ENCODE results near the gene RARG.

The RARG gene

GRCh38 chr12:53235164-53235563, 3.2 kb upstream of the RARG start:
- TF ChIP-seq RAD21 (IDR thresholded peaks at IDR 0.05; ENCODE audit: low read depth) (no peak), NFIC (IDR thresholded peaks at IDR 0.05) (no peak), CREB1 (IDR thresholded peaks at IDR 0.05; ENCODE audit: low read depth) (no peak), MAX (IDR thresholded peaks at IDR 0.05) (no peak), EP300 (IDR thresholded peaks at IDR 0.05; ENCODE audit: borderline replicate concordance) (no peak), FOXM1 (IDR thresholded peaks at IDR 0.05; ENCODE audit: borderline replicate concordance, low read depth) (no peak), CEBPB (IDR thresholded peaks at IDR 0.05) (no peak), ZBTB7A (IDR thresholded peaks at IDR 0.05; ENCODE audit: low read depth) (no peak), USF1 (IDR thresholded peaks at IDR 0.05) (no peak), TCF12 (IDR thresholded peaks at IDR 0.05; ENCODE audit: low read depth) (no peak), EGR1 (IDR thresholded peaks at IDR 0.05) (no peak), TAF1 (IDR thresholded peaks at IDR 0.05; ENCODE audit: low read depth) (no peak), YY1 (IDR thresholded peaks at IDR 0.05; ENCODE audit: low read depth) (no peak), TEAD4 (IDR thresholded peaks at IDR 0.05) (no peak), REST (IDR thresholded peaks at IDR 0.05; ENCODE audit: low read depth) (no peak)

- no peak for TF ChIP-seq TCF12 (IDR thresholded peaks at IDR 0.05; ENCODE audit: low read depth)
- no peak for TF ChIP-seq EGR1 (IDR thresholded peaks at IDR 0.05)
- TF ChIP-seq USF1 (IDR thresholded peaks at IDR 0.05), result no peak
- no peak for TF ChIP-seq YY1 (IDR thresholded peaks at IDR 0.05; ENCODE audit: low read depth)
- no peak for TF ChIP-seq CEBPB (IDR thresholded peaks at IDR 0.05)
- TF ChIP-seq TEAD4 (IDR thresholded peaks at IDR 0.05), result no peak
These were observed 2.4 kb upstream of the RARG start for GRCh38 chr12:53234271-53234914.

GRCh38 chr12:53233671-53234121, 1.7 kb upstream of the RARG start:
- TF ChIP-seq MAX (IDR thresholded peaks at IDR 0.05) (no peak), ZBTB7A (IDR thresholded peaks at IDR 0.05; ENCODE audit: low read depth) (no peak)

- TF ChIP-seq TCF12 (IDR thresholded peaks at IDR 0.05; ENCODE audit: low read depth) (no peak), CEBPB (IDR thresholded peaks at IDR 0.05) (no peak), CREB1 (IDR thresholded peaks at IDR 0.05; ENCODE audit: low read depth) (no peak), FOXM1 (IDR thresholded peaks at IDR 0.05; ENCODE audit: borderline replicate concordance, low read depth) (no peak), REST (IDR thresholded peaks at IDR 0.05; ENCODE audit: low read depth) (no peak), TEAD4 (IDR thresholded peaks at IDR 0.05) (no peak), TAF1 (IDR thresholded peaks at IDR 0.05; ENCODE audit: low read depth) (no peak), USF1 (IDR thresholded peaks at IDR 0.05) (no peak), EGR1 (IDR thresholded peaks at IDR 0.05) (no peak), RAD21 (IDR thresholded peaks at IDR 0.05; ENCODE audit: low read depth) (no peak), YY1 (IDR thresholded peaks at IDR 0.05; ENCODE audit: low read depth) (no peak), NFIC (IDR thresholded peaks at IDR 0.05) (no peak), ZBTB7A (IDR thresholded peaks at IDR 0.05; ENCODE audit: low read depth) (no peak), EP300 (IDR thresholded peaks at IDR 0.05; ENCODE audit: borderline replicate concordance) (no peak)
These were observed 845 bp upstream of the RARG start for GRCh38 chr12:53232646-53233461.

GRCh38 chr12:53231671-53231920, 413 bp downstream of the RARG start:
- TF ChIP-seq USF1 (IDR thresholded peaks at IDR 0.05) (no peak), REST (IDR thresholded peaks at IDR 0.05; ENCODE audit: low read depth) (no peak), TEAD4 (IDR thresholded peaks at IDR 0.05) (no peak), MAX (IDR thresholded peaks at IDR 0.05) (no peak), EP300 (IDR thresholded peaks at IDR 0.05; ENCODE audit: borderline replicate concordance) (no peak), YY1 (IDR thresholded peaks at IDR 0.05; ENCODE audit: low read depth) (no peak), NFIC (IDR thresholded peaks at IDR 0.05) (no peak), ZBTB7A (IDR thresholded peaks at IDR 0.05; ENCODE audit: low read depth) (no peak; the same call in 1 of the 2 replicates), TCF12 (IDR thresholded peaks at IDR 0.05; ENCODE audit: low read depth) (no peak), EGR1 (IDR thresholded peaks at IDR 0.05) (no peak), FOXM1 (IDR thresholded peaks at IDR 0.05; ENCODE audit: borderline replicate concordance, low read depth) (no peak), TAF1 (IDR thresholded peaks at IDR 0.05; ENCODE audit: low read depth) (no peak), CREB1 (IDR thresholded peaks at IDR 0.05; ENCODE audit: low read depth) (no peak), RAD21 (IDR thresholded peaks at IDR 0.05; ENCODE audit: low read depth) (no peak), CEBPB (IDR thresholded peaks at IDR 0.05) (no peak)

Measured in Ishikawa (cell line).